Epithelial cell of esophagus (primary cell): ENCODE results near the gene RBM6.
"Not testable (repeated sequence)": the region's sequence is repeated elsewhere in the genome, so short reads cannot be mapped to it uniquely, and the experiment has no call there.

ENCODE experiments used
- DNase-seq: peaks from one replicate; pipeline ENCODE4 v3.0.0; 2010; ENCODE audit warnings: low read depth
- H3K4me3 ChIP-seq: 2 replicates; pipeline ENCODE4 v1.5.1; 2011; ENCODE audit warnings: mild to moderate bottlenecking, low read length, control low read depth
- TF ChIP-seq, protein P1 (sequence below): IDR thresholded peaks from 2 replicates; pipeline ENCODE4 v1.5.1; 2011; ENCODE audit warnings: low read depth, mild to moderate bottlenecking, low read length, control low read depth, inconsistent platforms; ENCODE audit not compliant: insufficient read depth; ENCODE audit errors: missing control alignments

The RBM6 gene

DNA sequence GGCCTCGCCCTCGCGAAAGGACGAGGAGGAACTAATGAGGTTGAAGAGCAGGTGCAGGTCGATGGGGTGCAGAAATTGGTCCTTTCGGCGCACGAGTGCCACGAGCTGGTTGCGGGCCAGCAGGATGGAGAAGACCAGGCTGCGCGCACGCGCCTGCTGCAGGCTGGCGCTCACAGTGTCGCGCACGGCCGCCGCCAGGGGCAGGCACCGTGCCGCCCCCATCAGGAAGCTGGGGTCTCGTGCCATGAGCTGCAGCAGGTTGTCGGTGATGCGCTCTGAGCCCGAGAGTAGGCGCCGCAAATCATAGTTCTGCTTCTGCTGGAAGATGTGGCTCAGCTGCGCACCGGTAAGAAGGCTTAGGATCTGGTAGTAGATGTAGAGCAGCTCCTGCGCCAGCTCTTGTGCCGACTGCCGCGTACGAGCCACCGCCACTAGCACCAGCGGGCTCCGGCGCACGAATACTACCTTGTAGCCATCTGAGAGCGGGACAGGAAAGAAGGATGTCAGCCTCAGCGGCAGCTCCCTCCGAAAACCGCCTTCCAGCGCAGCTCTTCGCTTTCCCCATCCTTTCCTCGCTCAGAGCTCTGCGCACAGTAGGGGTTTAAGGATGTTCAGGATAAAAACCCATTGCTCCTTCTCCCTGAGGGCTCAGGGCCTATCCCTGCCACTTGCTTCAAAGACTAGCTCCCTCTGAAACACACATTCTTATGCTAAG is 29.4 kb upstream of the RBM6 start:
- no peak overlapping the region for H3K4me3 ChIP-seq
- TF ChIP-seq, protein P1, sequence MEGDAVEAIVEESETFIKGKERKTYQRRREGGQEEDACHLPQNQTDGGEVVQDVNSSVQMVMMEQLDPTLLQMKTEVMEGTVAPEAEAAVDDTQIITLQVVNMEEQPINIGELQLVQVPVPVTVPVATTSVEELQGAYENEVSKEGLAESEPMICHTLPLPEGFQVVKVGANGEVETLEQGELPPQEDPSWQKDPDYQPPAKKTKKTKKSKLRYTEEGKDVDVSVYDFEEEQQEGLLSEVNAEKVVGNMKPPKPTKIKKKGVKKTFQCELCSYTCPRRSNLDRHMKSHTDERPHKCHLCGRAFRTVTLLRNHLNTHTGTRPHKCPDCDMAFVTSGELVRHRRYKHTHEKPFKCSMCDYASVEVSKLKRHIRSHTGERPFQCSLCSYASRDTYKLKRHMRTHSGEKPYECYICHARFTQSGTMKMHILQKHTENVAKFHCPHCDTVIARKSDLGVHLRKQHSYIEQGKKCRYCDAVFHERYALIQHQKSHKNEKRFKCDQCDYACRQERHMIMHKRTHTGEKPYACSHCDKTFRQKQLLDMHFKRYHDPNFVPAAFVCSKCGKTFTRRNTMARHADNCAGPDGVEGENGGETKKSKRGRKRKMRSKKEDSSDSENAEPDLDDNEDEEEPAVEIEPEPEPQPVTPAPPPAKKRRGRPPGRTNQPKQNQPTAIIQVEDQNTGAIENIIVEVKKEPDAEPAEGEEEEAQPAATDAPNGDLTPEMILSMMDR: no peak
- no peak for DNase-seq

DNA sequence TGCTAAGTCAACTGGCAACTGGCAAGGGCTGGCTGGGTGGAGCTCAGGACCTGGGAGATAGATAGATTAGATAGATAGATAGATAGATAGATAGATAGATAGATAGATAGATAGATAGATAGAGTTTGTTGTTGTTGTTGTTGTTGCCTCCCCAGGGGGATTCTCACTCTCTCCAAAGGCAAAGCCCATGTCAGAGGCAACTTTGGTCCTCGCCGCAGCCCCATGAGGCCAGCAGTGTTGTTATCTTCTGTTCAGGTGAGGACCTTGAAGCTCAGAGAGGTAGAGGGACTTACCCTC is 28.9 kb upstream of the RBM6 start:
- DNase-seq: no peak
- TF ChIP-seq, protein P1: no peak
- H3K4me3 ChIP-seq: no peak overlapping the region

DNA sequence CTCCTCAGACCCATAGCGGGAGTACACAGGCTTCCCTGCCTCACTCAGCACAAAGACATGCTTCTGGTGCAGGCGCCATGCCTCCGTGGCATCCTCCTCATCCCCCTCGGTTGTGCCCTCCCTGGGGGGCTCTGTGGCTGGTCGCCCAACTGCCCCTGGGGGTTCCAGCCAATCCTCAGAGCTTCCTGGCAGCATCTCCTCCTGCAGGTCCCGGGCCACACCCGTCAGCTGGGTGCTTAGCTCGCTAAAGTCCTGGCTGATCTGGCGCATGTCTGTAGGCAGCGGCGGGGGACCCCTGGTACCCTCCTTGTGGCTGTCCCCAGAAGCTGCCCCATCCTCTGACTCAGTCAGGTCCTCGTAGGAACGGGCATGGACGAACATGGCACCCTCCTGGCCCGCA is 28.3 kb upstream of the RBM6 start:
- no peak for DNase-seq
- no peak overlapping the region for H3K4me3 ChIP-seq
- TF ChIP-seq, protein P1: no peak

DNA sequence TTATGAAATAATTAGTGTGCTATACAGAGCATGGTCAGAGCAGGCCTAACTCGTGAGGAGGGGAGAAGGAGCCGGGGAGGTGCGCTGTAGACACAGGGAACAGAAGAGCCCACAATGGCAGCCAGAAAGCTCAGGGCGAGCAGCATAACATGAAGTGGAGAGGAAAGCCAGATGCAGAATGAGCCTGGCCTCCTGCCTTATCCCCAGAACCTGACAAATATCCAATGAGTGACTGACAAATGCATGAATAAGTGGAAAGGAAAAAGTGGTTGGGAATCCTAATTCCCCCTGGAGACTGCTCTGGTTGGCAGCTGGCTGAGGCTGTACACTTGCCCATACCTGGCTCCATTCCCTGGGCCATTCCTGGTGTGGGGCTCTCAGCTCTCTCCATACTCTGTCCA is 27.1 kb upstream of the RBM6 start:
- H3K4me3 ChIP-seq: no peak overlapping the region
- DNase-seq: no peak
- TF ChIP-seq, protein P1: no peak

DNA sequence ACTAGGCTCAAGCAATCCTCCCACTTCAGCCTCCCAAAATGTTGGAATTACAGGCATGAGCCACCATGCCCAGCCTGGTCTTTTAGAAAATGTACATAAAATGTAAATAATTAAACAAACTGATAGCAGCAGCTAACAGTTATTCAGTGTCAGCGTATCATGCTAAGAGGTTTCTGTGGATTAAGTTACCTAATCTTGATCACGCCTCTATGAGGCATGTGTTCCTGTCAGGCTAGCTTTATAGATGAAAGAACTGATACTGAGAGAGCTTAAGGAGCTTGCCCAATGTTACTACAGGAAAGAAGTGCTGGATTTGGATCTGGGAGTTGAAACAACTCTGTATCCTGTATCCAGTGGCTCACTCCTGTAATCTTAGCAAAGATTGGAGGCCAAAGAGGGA is 25.0 kb upstream of the RBM6 start:
- DNase-seq: peak; percentile 69
- TF ChIP-seq, protein P1: no peak
- no peak overlapping the region for H3K4me3 ChIP-seq

DNA sequence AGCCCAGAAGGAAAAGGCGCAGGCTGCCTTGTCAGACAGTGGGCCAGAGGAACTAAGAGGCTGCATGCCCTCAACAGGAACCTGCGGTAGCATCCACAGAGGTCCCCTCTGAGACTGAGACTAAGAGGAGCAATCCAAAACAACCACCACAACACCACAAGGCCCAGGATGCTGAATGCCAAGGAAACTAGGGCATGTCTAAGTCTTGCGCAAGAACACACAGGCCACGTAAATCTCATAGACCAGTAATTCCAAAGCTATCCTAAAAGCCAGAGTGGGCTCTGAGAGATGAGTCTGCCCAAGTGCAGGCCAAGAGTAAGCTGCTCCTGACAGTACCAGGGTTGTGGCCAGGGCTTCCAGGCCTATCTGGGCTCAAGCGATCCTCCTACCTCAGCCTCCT is 23.3 kb upstream of the RBM6 start:
- TF ChIP-seq, protein P1: no peak
- DNase-seq: no peak
- no peak overlapping the region for H3K4me3 ChIP-seq

DNA sequence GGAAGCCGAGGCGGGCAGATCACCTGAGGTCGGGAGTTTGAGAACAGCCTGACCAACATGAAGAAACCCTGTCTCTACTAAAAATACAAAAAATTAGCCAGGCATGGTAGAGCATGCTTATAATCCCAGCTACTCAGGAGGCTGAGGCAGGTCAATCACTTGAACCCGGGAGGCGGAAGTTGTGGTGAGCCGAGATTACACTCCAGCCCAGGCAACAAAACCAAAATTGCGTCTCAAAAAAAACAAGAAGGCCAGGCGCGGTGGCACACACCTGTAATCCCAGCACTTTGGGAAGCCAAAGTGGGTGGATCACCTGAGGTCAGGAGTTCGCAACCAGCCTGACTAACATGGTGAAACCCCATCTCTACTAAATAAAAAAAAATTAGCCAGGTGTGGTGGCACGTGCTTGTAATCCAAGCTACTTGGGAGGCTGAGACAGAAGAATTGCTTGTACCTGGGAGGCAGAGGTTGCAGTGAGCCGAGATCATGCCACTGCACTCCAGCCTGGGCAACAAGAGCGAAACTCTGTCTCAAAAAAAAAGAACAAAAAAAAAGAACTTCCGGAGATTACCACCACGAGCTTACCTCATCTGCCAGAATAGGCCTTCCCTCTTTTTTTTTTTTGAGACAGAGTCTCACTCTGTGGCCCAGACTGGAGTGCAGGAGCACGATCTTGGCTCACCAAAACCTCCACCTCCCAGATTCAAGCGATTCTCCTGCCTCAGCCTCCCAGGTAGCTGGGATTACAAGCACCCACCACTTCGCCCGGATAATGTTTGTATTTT is 22.0 kb upstream of the RBM6 start:
- DNase-seq, H3K4me3 ChIP-seq: not testable (repeated sequence)
